ENCODE measurements around the gene RHBDF2.

The RHBDF2 gene

GRCh38 chr17:76491271-76492122 is 9.7 kb downstream of the RHBDF2 start:
- no peak for DNase-seq (ENCODE audit: extremely low read depth, low read depth)
- no peak for TF ChIP-seq CTCF (IDR thresholded peaks at IDR 0.05; ENCODE audit: low read depth, low read length, missing control alignments)
- H3K4me3 ChIP-seq (replicated peaks; ENCODE audit: low read depth, low read length), result no peak overlapping the region

GRCh38 chr17:76490112-76490710 is 11.0 kb downstream of the RHBDF2 start:
- DNase-seq (ENCODE audit: extremely low read depth, low read depth), result no peak
- TF ChIP-seq CTCF (IDR thresholded peaks at IDR 0.05; ENCODE audit: low read depth, low read length, missing control alignments), result no peak
- H3K4me3 ChIP-seq (replicated peaks; ENCODE audit: low read depth, low read length), result no peak overlapping the region

GRCh38 chr17:76487451-76488192 is 13.6 kb downstream of the RHBDF2 start:
- TF ChIP-seq CTCF (IDR thresholded peaks at IDR 0.05; ENCODE audit: low read depth, low read length, missing control alignments), result no peak
- DNase-seq (ENCODE audit: extremely low read depth, low read depth), result no peak
- H3K4me3 ChIP-seq (replicated peaks; ENCODE audit: low read depth, low read length), result no peak overlapping the region

DNA sequence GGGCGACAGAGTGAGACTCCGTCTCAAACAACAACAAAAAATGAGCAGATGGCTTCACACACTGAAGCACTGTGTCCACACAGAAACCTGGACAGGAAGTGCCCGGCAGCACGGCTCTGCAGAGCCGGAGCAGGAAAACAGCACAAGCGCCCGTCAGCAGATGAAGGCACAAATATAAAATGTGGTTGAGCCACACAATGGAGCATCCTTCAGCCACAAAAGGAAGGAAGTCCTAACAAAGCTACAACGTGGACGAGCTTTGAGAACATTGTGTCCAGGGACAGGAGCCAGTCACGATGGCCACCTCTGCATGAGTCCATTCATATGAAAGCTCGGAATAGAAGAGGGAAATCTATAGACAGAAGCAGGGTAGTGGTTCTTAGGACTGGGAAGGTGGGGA is 15.7 kb downstream of the RHBDF2 start:
- DNase-seq (ENCODE audit: extremely low read depth, low read depth), result no peak
- no peak overlapping the region for H3K4me3 ChIP-seq (replicated peaks; ENCODE audit: low read depth, low read length)
- TF ChIP-seq CTCF (IDR thresholded peaks at IDR 0.05; ENCODE audit: low read depth, low read length, missing control alignments), result no peak

- TF ChIP-seq CTCF (IDR thresholded peaks at IDR 0.05; ENCODE audit: low read depth, low read length, missing control alignments), result no peak
- no peak for DNase-seq (ENCODE audit: extremely low read depth, low read depth)
Observed at GRCh38 chr17:76484228-76484725, 16.9 kb downstream of the RHBDF2 start.

DNA sequence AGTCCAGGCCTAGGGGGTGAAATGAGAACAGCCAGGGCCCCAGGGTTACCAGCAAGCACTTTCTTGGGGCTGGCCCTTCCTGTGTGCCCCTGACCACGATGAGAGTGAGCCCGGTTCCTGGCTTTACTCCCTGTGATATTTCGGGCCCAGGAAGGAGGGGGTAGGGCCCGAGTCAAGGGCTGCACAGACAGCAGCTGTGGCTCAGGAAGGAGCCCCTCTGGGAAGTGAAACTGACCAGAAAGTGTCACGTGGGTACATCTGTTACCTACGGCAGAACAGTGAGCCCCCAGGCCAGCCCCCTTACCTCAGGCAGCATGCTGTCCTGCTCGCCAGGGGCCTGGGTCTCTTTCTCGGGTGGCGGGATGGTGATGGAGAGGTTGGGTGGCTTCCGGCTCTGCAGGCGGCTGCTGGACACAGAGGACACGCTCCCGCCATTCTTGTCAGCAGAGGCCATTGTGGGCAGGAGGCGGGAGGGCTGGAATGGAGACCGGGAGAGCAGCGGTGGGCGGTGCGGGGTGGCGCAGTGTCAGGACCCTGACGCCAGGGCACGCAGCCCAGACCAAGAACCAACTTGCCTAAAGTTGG is 20.1 kb downstream of the RHBDF2 start:
- no peak overlapping the region for H3K4me3 ChIP-seq (replicated peaks; ENCODE audit: low read depth, low read length)

More at GRCh38 chr17:76484228-76484725, 16.9 kb downstream of the RHBDF2 start:
- H3K4me3 ChIP-seq (replicated peaks; ENCODE audit: low read depth, low read length), result no peak overlapping the region

More for the DNA sequence above, 20.1 kb downstream of the RHBDF2 start:
- DNase-seq (ENCODE audit: extremely low read depth, low read depth), result no peak
- TF ChIP-seq CTCF (IDR thresholded peaks at IDR 0.05; ENCODE audit: low read depth, low read length, missing control alignments), result no peak
